GM23248 (cell line): ENCODE data around the gene NIP7. TPM values are rescaled to one million over a fixed set of nuclear protein-coding genes. Genes with fewer than 3 reads are reported as not detected.

Experiments used
- DNase-seq: peaks from one replicate; pipeline ENCODE4 v3.0.0-alpha.2; 2015
- H2AFZ ChIP-seq: fragments of 200-600 bp; sonication (generic); 2 replicates; pipeline ENCODE4 v1.6.1; 2016; ENCODE audit warnings: antibody characterized with exemption
- H3F3A ChIP-seq: fragments of 200-600 bp; sonication (generic); 2 replicates; pipeline ENCODE4 v1.6.1; 2016; ENCODE audit warnings: mild to moderate bottlenecking, antibody characterized with exemption, mixed run types; ENCODE audit not compliant: insufficient read depth
- H3K27ac ChIP-seq: fragments of 200-600 bp; sonication (generic); 2 replicates; pipeline ENCODE4 v1.5.1; 2016; ENCODE audit warnings: mild to moderate bottlenecking
- H3K27me3 ChIP-seq: fragments of 200-600 bp; sonication (generic); replicated peaks from 2 replicates; pipeline ENCODE4 v1.6.1; 2016; ENCODE audit warnings: mild to moderate bottlenecking; ENCODE audit not compliant: insufficient read depth
- H3K36me3 ChIP-seq: fragments of 200-600 bp; sonication (generic); 2 replicates; pipeline ENCODE4 v1.6.1; 2016; ENCODE audit warnings: low read depth, mild to moderate bottlenecking
- H3K4me1 ChIP-seq: fragments of 200-600 bp; sonication (generic); 2 replicates; pipeline ENCODE4 v1.6.1; 2016; ENCODE audit warnings: mild to moderate bottlenecking; ENCODE audit not compliant: insufficient read depth
- H3K4me2 ChIP-seq: fragments of 200-600 bp; sonication (generic); one replicate; pipeline ENCODE4 v1.6.1; 2016; ENCODE audit warnings: mild to moderate bottlenecking; ENCODE audit not compliant: unreplicated experiment
- H3K4me3 ChIP-seq: fragments of 200-600 bp; sonication (generic); 2 replicates; pipeline ENCODE4 v1.5.1; 2016; ENCODE audit warnings: mild to moderate bottlenecking
- H3K79me2 ChIP-seq: fragments of 200-600 bp; sonication (generic); 2 replicates; pipeline ENCODE4 v1.6.1; 2016; ENCODE audit warnings: mild to moderate bottlenecking; ENCODE audit not compliant: insufficient read depth
- H3K9ac ChIP-seq: fragments of 200-600 bp; sonication (generic); 2 replicates; pipeline ENCODE4 v1.6.1; 2016; ENCODE audit warnings: mild to moderate bottlenecking
- H3K9me2 ChIP-seq: fragments of 200-600 bp; sonication (generic); 2 replicates; pipeline ENCODE4 v1.6.1; 2016; ENCODE audit warnings: mixed run types, mild to moderate bottlenecking, moderate library complexity; ENCODE audit not compliant: insufficient read depth
- H3K9me3 ChIP-seq: fragments of 200-600 bp; sonication (generic); one replicate; pipeline ENCODE4 v1.6.1; 2017; ENCODE audit warnings: low read depth
- H4K20me1 ChIP-seq: fragments of 200-600 bp; sonication (generic); 2 replicates; pipeline ENCODE4 v1.6.0; 2016; ENCODE audit not compliant: insufficient read depth
- EZH2 ChIP-seq: fragments of 200-600 bp; sonication (generic); IDR thresholded peaks from 2 replicates; pipeline ENCODE4 v1.6.1; 2018; ENCODE audit warnings: antibody characterized with exemption, mild to moderate bottlenecking; ENCODE audit not compliant: insufficient read depth, poor library complexity, severe bottlenecking
- EZH2phosphoT487 ChIP-seq: fragments of 200-600 bp; sonication (generic); IDR thresholded peaks from 2 replicates; pipeline ENCODE4 v1.6.1; 2018; ENCODE audit warnings: antibody characterized with exemption, moderate library complexity, mild to moderate bottlenecking, low read depth; ENCODE audit not compliant: insufficient read depth
- WGBS, 2 experiments: methylation state at CpG; one replicate each; pipeline ENCODE4 v1.1.6; 2015 to 2017; ENCODE audit warnings: low lambda C conversion rate in 2 of 2, low coverage in 1 of 2; ENCODE audit errors: missing lambda C conversion rate in 2 of 2; 5-methylcytosine and 5-hydroxymethylcytosine counted together
- in situ Hi-C: fragments of 300-500 bp; cut with MboI; formaldehyde crosslinking; loops from 2 replicates; pipeline ENCODE4 v1.15.0; 2020
- polyA plus RNA-seq: library from polyadenylated mRNA; unstranded; fragments of >200 nt; fragmentation: Nextera tagmentation; extraction: Ambion mirVana; gene quantifications from 2 replicates; pipeline ENCODE4 v1.2.1, GENCODE V29; 2016
- total RNA-seq: library from RNA; depleted of rRNA; stranded (reverse); fragments of >200 nt; shearing (Covaris generic); gene quantifications from 2 replicates; pipeline ENCODE4 v1.2.3, GENCODE V29; 2014

Gene NIP7
- total and polyA plus RNA-seq, 2 experiments from 2014 or later, result 24.2 to 35.6 TPM

DNA sequence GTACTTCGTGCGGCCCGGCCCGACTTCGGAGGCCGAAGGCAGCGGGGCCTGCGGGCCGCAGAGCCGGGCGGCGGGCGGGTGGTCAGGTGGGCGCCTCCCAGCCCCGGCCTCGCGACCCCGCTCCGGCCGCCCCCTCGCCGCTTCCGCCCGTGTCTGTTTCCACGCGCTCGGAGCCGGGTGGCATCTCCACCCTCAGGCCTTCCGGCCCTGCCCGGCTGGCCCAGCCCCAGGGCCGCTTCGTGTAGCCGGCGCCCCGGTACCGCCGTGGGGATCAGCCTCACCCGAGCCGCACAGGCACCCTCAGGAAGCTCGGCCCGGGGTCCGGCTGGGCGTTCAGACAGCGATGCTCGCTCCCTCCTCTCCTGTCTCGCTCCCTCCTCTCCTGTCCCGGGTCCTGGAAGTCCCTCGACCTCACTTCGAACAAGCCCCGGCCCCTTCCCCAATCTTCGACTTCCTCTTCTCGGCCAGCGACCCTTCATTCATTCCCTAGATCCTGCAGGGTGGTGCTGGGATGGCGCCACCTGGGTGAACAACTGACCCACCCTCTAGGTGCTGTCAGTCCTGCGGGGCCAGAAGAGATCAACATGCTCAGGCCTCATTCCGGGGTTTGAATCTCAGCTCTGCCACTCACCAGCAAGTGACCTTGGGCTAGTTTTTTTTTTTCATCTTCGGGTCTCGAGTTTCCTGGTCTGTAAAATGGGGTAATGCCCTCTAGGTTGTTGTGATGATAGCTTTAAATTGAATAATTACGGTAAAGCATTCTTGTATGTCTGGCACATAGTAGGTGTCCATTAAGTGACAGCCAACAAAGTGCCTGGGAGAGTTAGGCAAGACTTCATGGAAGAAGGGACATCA is 27.8 kb upstream of the NIP7 start:
- TF ChIP-seq EZH2 (no peak), EZH2phosphoT487 (no peak)
- H3K4me3 ChIP-seq, result peak overlapping the region; percentile 88
- H3K9me3 ChIP-seq, result no peaks in the 10 kb centered on the region
- peaks cover 10% of the 10 kb centered on the region; the same call in 1 of the 2 replicates for H3F3A ChIP-seq
- no peaks in the 10 kb centered on the region for H3K27me3 ChIP-seq
- in situ Hi-C loops, result no loop called here
- peaks cover 54% of the 10 kb centered on the region for H3K79me2 ChIP-seq
- H3K27ac ChIP-seq, result peak overlapping the region; percentile 72
- peaks cover 4% of the 10 kb centered on the region; the same call in 1 of the 2 replicates for H3K4me1 ChIP-seq
- peak overlapping the region; percentile 79 for H2AFZ ChIP-seq
- peak overlapping the region; percentile 93 for H3K9ac ChIP-seq
- H3K9me2 ChIP-seq, result no peaks in the 10 kb centered on the region
- H4K20me1 ChIP-seq, result no peaks in the 10 kb centered on the region
- WGBS, 2 experiments, result 2% methylated on average over 31 to 41 of the region's 59 CpGs
- peak; percentile 71 for DNase-seq
- H3K36me3 ChIP-seq, result peaks cover 12% of the 10 kb centered on the region; the same call in 1 of the 2 replicates
- H3K4me2 ChIP-seq, result peak overlapping the region; percentile 91

DNA sequence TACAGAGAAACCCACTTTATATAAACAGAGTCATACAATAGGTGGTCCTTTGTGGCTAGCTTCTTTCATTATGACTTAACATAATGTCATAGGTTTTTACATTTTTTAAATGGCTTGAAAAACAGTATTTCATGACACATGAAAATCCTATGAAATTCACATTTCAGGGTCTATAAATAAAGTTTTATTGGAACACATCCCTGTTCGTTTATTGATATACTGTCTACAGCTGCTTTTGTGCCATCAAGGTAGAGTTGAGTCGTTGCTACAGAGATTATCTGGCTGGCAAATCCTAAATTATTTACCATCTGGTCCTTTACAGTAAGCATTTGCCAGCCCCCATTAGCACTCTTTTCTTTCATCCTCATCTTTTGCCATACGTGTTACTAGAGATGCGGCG is 26.1 kb upstream of the NIP7 start:
- Histone ChIP-seq H4K20me1 (no peaks in the 10 kb centered on the region), H3K27me3 (no peaks in the 10 kb centered on the region), H2AFZ (no peak overlapping the region), H3K4me3 (no peak overlapping the region), H3K27ac (no peak overlapping the region), H3K9me2 (no peaks in the 10 kb centered on the region), H3K4me2 (no peak overlapping the region), H3F3A (peaks cover 3% of the 10 kb centered on the region; the same call in 1 of the 2 replicates), H3K9ac (no peak overlapping the region), H3K9me3 (no peaks in the 10 kb centered on the region), H3K36me3 (peaks cover 12% of the 10 kb centered on the region; the same call in 1 of the 2 replicates), H3K79me2 (peaks cover 66% of the 10 kb centered on the region), H3K4me1 (peaks cover 4% of the 10 kb centered on the region; the same call in 1 of the 2 replicates)
- in situ Hi-C loops, result no loop called here
- no peak for DNase-seq
- TF ChIP-seq EZH2 (no peak), EZH2phosphoT487 (no peak)
- 83 to 84% methylated on average over 5 of the region's 5 CpGs for WGBS, 2 experiments

- 97 to 99% methylated on average over 11 of the region's 11 CpGs for WGBS, 2 experiments
- no peaks in the 10 kb centered on the region for H3K9me2 ChIP-seq
- no peaks in the 10 kb centered on the region for H4K20me1 ChIP-seq
- in situ Hi-C loops, result no loop called here
- DNase-seq, result no peak
- peaks cover 12% of the 10 kb centered on the region; the same call in 1 of the 2 replicates for H3K36me3 ChIP-seq
- no peak overlapping the region for H3K9ac ChIP-seq
- no peak overlapping the region for H3K27ac ChIP-seq
- peaks cover 73% of the 10 kb centered on the region for H3K79me2 ChIP-seq
- no peaks in the 10 kb centered on the region for H3K9me3 ChIP-seq
- H3K27me3 ChIP-seq, result no peaks in the 10 kb centered on the region
- no peak overlapping the region for H2AFZ ChIP-seq
- peaks cover 4% of the 10 kb centered on the region; the same call in 1 of the 2 replicates for H3K4me1 ChIP-seq
- H3K4me2 ChIP-seq, result no peak overlapping the region
- H3K4me3 ChIP-seq, result no peak overlapping the region
- TF ChIP-seq EZH2, result no peak
- no peak for TF ChIP-seq EZH2phosphoT487
- H3F3A ChIP-seq, result no peaks in the 10 kb centered on the region
Observed at GRCh38 chr16:69314534-69314933, 25.0 kb upstream of the NIP7 start.

GRCh38 chr16:69315486-69316311 is 23.9 kb upstream of the NIP7 start:
- H3K36me3 ChIP-seq, result peaks cover 12% of the 10 kb centered on the region; the same call in 1 of the 2 replicates
- H3F3A ChIP-seq, result no peaks in the 10 kb centered on the region
- no peaks in the 10 kb centered on the region for H4K20me1 ChIP-seq
- H3K79me2 ChIP-seq, result peaks cover 83% of the 10 kb centered on the region
- H3K27ac ChIP-seq, result no peak overlapping the region
- no peak for DNase-seq
- no peak overlapping the region for H3K4me3 ChIP-seq
- 91 to 93% methylated on average over 30 of the region's 30 CpGs for WGBS, 2 experiments
- no peak overlapping the region for H2AFZ ChIP-seq
- no peak for TF ChIP-seq EZH2phosphoT487
- no peak for TF ChIP-seq EZH2
- no peaks in the 10 kb centered on the region for H3K9me2 ChIP-seq
- peaks cover 4% of the 10 kb centered on the region; the same call in 1 of the 2 replicates for H3K4me1 ChIP-seq
- H3K4me2 ChIP-seq, result no peak overlapping the region
- H3K9ac ChIP-seq, result no peak overlapping the region
- no peaks in the 10 kb centered on the region for H3K9me3 ChIP-seq
- in situ Hi-C loops, result no loop called here
- H3K27me3 ChIP-seq, result no peaks in the 10 kb centered on the region
